Dendritic cell treated with granulocyte-macrophage colony-stimulating factor and Interleukin-4, amounts not matched to agents 40 ng/mL and 50 ng/mL, for 4 days (primary cell): Measurements from ENCODE around the gene CMKLR1.

Experiments
- H3K27ac Mint-ChIP-seq: one replicate; pipeline ENCODE4 v1.8.0; 2022; ENCODE audit warnings: mild to moderate bottlenecking, mixed read lengths
- H3K27me3 Mint-ChIP-seq: one replicate; pipeline ENCODE4 v1.8.0; 2022; ENCODE audit warnings: mild to moderate bottlenecking, mixed read lengths
- H3K36me3 Mint-ChIP-seq: one replicate; pipeline ENCODE4 v1.8.0; 2022; ENCODE audit warnings: low read depth, mixed read lengths
- H3K4me1 Mint-ChIP-seq: one replicate; pipeline ENCODE4 v1.8.0; 2022; ENCODE audit warnings: low read depth, mixed read lengths
- H3K4me3 Mint-ChIP-seq: one replicate; pipeline ENCODE4 v1.8.0; 2022; ENCODE audit warnings: mild to moderate bottlenecking, moderate library complexity, mixed read lengths
- H3K9me3 Mint-ChIP-seq: one replicate; pipeline ENCODE4 v1.8.0; 2022; ENCODE audit warnings: mixed read lengths
- intact Hi-C: fragments of 100-400 bp; cut with micrococcal nuclease; formaldehyde crosslinking; loops from one replicate; pipeline ENCODE4 v1.15.0; 2022

Gene CMKLR1

DNA sequence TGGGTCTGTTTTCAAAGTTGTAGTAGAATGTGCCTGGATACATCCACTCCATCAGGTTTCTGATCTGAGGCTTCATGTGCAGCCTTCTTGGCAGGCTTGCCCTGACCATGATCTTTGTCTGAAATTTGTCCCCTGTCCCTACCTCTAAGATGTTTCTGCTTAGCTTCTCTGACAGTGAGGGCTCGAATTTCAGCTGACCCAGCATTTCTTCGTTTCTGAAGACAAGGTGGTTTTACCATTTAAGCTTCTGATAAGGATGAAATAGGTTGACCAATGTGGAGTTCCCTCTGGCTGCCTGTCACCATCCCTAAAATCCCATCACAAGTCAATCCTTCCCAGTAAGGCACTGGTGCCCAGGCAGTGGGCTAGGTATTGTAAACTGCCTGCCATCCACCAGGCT, 57.0 kb downstream of the CMKLR1 start:
- H3K9me3 Mint-ChIP-seq: no peaks in the 10 kb centered on the region
- H3K36me3 Mint-ChIP-seq: peaks cover 5% of the 10 kb centered on the region
- H3K27ac Mint-ChIP-seq: no peak overlapping the region
- intact Hi-C loops: no loop called here
- H3K27me3 Mint-ChIP-seq: peaks cover 23% of the 10 kb centered on the region
- no peak overlapping the region for H3K4me3 Mint-ChIP-seq
- H3K4me1 Mint-ChIP-seq: peaks cover 45% of the 10 kb centered on the region

DNA sequence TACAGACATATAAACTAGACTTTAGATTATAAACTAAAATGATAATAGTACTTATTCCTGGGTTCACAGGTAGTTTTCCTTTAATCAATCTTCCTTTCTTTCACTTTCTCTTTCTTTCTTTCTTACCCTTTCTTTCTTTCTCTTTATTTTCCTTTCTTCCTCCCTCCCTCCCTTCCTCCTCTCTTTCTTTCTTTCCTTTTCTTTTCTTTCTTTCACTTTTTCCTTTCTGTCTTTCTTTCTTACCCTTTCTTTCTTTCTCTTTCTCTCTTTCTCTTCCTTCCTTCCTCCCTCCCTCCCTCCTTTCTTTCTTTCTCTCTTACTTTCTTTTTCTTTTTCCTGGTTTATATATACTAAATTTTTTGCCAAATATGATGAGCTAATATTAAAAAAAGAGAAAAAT, 61.5 kb downstream of the CMKLR1 start:
- Mint-ChIP-seq H3K4me1 (peaks cover 9% of the 10 kb centered on the region), H3K27ac (no peak overlapping the region), H3K27me3 (peaks cover 27% of the 10 kb centered on the region), H3K36me3 (no peaks in the 10 kb centered on the region), H3K4me3 (no peak overlapping the region), H3K9me3 (no peaks in the 10 kb centered on the region)
- intact Hi-C loops: no loop called here

DNA sequence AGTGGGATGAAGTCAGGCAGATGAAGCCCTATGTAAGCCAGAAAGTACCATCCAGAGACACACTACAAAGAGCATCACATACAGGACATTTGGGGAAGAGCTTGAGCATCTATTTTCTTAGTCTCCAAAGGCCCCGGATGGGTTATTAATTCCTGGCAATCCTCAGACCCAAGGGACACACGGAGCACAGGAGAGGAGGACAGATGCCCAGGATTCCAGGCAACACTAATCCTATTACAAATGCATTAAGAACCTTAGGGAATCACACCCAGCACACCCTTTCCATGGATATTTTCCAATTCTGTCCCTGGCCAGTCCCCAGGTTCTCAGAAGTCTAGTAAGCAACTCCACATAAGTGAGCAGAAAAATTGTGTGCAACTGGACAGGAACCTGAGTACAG, 65.9 kb downstream of the CMKLR1 start:
- H3K4me3 Mint-ChIP-seq: no peak overlapping the region
- H3K36me3 Mint-ChIP-seq: no peaks in the 10 kb centered on the region
- H3K27ac Mint-ChIP-seq: no peak overlapping the region
- peaks cover 10% of the 10 kb centered on the region for H3K27me3 Mint-ChIP-seq
- no peaks in the 10 kb centered on the region for H3K9me3 Mint-ChIP-seq
- peaks cover 24% of the 10 kb centered on the region for H3K4me1 Mint-ChIP-seq
- intact Hi-C loops: no loop called here

DNA sequence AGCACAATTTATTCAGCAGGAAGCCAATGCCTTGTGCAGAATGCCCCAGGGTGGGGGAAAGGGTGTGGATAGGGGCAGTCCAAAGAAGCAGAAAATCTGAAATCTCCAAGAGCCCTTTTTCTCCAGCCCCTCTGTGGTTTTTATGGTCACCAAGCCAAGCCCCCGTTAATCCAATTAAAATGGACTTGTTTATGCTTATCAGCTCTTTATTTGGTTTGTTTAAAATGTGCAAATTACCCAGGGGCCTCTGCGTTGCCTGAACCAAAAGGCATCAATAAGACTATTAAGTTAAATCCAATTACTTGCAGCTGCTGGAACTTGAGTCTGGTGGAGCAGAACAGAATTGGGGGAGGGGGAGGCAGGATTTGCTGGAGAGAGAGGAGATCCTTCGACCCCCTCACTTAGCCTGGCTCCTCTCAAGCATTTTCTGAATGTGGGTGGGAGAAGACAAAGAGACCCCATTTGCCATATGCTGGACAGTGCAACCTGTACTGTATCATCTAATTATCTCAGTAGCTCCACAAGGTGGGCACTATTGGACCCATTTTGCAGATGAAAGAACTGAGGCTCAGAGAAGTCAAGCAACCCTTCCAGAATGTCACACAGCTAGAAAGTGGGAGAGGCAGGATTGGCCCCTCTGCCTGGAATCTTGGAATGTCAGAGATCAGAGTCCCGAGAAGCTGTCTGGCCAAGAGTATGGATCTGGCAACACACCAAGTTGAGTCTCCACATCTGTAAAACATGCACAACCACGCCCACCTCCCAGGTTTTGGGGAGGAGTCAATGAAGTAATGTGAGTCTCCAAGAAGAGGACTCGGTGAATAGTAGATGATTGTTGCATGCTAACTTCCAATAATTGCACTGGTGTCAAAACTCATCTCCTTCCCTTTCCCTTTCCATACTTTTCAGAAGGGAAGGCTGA, 66.9 kb downstream of the CMKLR1 start:
- no peaks in the 10 kb centered on the region for H3K36me3 Mint-ChIP-seq
- peaks cover 24% of the 10 kb centered on the region for H3K4me1 Mint-ChIP-seq
- intact Hi-C loops: no loop called here
- H3K27me3 Mint-ChIP-seq: peaks cover 10% of the 10 kb centered on the region
- H3K4me3 Mint-ChIP-seq: no peak overlapping the region
- no peak overlapping the region for H3K27ac Mint-ChIP-seq
- no peaks in the 10 kb centered on the region for H3K9me3 Mint-ChIP-seq

DNA sequence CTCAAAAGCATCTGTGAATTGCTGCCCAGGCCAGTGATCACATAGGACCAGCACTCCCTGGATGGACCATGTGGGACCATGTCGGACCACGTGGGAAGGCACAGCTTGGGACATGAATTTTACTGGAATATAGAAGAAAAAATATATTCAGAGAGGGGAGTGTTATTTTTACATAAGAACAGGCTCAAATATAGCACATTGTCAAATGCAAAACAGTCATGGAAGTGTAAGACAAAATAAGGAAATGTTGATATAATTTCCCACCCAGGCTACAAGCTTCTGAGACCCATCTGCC, 68.3 kb downstream of the CMKLR1 start:
- no peaks in the 10 kb centered on the region for H3K9me3 Mint-ChIP-seq
- peaks cover 13% of the 10 kb centered on the region for H3K27me3 Mint-ChIP-seq

DNA sequence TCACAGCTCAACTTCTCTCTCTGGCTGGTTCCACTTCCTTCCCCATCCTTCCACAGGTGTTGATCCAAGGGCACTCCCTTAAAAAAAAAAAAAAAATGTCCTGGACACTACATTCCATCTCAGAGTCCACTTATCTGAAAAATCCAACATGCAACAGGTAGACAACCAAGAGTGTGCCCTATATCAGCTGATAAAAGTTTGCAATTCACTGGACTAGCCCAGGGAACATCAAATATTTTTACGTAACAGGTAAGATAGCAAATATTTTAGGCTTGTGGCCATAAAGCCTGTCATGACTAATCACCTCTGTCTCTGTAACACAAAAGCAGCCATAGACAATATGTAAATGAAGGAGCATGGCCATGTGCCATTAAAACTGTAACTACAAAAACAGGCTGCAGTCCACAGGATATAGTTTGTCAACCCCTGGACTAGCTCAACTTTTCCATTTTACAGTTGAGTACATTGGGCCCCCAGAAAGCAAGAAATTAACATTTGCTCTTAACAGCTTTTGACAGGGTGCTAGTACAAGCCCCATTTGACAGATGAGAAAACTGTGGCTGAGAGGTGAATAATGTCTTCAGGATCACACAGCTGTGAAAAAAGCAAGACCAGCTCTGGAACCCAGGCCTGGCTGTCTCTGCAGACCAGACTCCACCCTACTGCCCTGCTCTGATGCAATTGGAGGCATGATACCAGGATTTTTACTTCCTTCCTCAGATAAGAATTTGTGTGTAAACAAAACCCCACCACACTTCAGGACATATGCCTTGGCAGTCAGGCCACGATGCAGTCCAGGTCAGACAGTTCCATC, 68.9 kb downstream of the CMKLR1 start:
- no peak overlapping the region for H3K27ac Mint-ChIP-seq
- intact Hi-C loops: no loop called here
- H3K9me3 Mint-ChIP-seq: no peaks in the 10 kb centered on the region
- peaks cover 24% of the 10 kb centered on the region for H3K4me1 Mint-ChIP-seq
- no peaks in the 10 kb centered on the region for H3K36me3 Mint-ChIP-seq
- peaks cover 13% of the 10 kb centered on the region for H3K27me3 Mint-ChIP-seq
- no peak overlapping the region for H3K4me3 Mint-ChIP-seq

More for the DNA sequence above, 68.3 kb downstream of the CMKLR1 start:
- H3K27ac Mint-ChIP-seq: no peak overlapping the region
- H3K4me1 Mint-ChIP-seq: peaks cover 24% of the 10 kb centered on the region
- intact Hi-C loops: no loop called here
- no peaks in the 10 kb centered on the region for H3K36me3 Mint-ChIP-seq
- H3K4me3 Mint-ChIP-seq: no peak overlapping the region

DNA sequence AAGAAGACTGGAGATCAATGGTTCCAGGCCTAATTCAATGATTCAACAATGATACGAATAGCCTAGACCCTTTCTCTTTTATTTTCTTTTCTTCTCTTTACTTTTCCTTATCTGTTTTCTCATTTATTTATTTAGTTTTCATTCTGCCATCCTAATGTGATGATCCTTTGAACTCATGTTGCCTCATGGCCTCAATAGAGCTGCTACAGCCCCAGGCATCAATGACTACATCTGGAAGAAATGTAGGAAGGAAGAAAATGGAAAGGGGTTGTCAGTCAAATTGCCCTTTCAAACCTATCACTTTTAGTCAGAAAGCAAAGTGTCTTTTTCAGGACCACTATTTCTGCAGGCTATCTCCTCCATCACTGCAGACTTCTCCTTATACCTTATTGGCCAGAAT, 69.9 kb downstream of the CMKLR1 start:
- Mint-ChIP-seq H3K9me3 (no peaks in the 10 kb centered on the region), H3K27me3 (peaks cover 13% of the 10 kb centered on the region), H3K4me1 (peaks cover 24% of the 10 kb centered on the region), H3K4me3 (no peak overlapping the region), H3K27ac (no peak overlapping the region), H3K36me3 (no peaks in the 10 kb centered on the region)
- intact Hi-C loops: no loop called here

DNA sequence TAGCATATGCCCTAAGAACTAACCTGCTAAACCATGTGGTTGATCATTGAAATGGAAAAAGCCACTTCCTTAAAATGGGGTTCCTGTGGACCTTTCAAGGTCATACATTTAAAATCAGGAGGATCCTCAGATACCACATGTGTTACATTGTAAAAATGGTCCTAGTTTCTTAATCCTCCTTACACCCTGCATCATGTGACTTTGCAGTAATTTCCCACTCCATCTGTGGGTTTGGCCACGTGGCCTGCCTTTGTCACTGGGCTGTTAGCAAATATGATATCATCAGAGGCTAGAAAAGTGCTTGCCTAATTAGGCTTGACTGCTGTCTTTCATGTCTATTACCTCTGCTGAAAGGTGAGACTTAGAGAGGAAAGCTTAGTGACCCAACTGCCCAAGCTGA, 70.7 kb downstream of the CMKLR1 start:
- H3K4me3 Mint-ChIP-seq: no peak overlapping the region
- peaks cover 15% of the 10 kb centered on the region for H3K27me3 Mint-ChIP-seq
- H3K9me3 Mint-ChIP-seq: no peaks in the 10 kb centered on the region
- H3K27ac Mint-ChIP-seq: no peak overlapping the region
- H3K4me1 Mint-ChIP-seq: peaks cover 24% of the 10 kb centered on the region
- H3K36me3 Mint-ChIP-seq: no peaks in the 10 kb centered on the region
- intact Hi-C loops: no loop called here

DNA sequence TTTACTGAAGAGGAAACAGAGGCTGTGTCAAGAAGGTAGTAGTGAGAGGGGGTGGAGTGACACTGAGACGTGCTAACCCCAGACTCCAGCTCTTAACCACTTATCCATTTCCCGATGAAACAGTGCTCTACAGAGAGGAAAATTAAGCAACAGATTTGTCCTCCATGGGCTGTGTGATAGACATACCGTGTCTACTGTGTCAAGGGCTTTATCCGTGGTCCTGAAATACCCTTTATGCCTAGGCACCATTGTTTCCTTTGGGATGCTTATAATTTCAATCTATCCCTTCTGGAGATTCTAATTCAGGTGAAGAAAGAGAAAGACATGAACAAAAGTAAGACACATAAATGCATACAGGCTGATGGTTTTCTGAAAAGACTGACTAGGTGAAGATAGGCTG, 71.7 kb downstream of the CMKLR1 start:
- H3K4me1 Mint-ChIP-seq: peaks cover 24% of the 10 kb centered on the region
- no peaks in the 10 kb centered on the region for H3K9me3 Mint-ChIP-seq
- H3K27me3 Mint-ChIP-seq: peaks cover 12% of the 10 kb centered on the region
- H3K36me3 Mint-ChIP-seq: no peaks in the 10 kb centered on the region
- H3K4me3 Mint-ChIP-seq: no peak overlapping the region
- intact Hi-C loops: no loop called here
- no peak overlapping the region for H3K27ac Mint-ChIP-seq

DNA sequence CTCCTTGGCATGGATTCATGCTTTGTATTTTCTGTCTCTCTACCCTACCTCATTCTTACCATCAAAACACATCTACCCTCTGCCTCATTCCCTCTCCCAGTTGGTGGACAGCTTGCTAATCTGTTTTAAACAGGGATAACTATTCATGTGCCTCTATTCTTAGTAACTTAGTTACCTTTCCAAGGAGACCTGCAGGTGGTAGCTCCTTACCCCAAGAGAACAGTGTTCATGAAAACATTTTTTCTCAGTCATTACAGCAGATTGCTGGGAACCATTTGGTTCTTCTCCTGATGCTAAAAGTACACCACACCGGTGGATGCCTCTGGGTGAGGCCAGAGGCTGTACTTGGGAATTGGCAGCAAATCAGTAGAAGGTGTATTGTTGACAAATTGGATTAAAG, 73.0 kb downstream of the CMKLR1 start:
- Mint-ChIP-seq H3K9me3 (peaks cover 10% of the 10 kb centered on the region), H3K36me3 (no peaks in the 10 kb centered on the region), H3K4me1 (peaks cover 21% of the 10 kb centered on the region), H3K27me3 (peaks cover 16% of the 10 kb centered on the region), H3K27ac (no peak overlapping the region), H3K4me3 (no peak overlapping the region)
- intact Hi-C loops: no loop called here

DNA sequence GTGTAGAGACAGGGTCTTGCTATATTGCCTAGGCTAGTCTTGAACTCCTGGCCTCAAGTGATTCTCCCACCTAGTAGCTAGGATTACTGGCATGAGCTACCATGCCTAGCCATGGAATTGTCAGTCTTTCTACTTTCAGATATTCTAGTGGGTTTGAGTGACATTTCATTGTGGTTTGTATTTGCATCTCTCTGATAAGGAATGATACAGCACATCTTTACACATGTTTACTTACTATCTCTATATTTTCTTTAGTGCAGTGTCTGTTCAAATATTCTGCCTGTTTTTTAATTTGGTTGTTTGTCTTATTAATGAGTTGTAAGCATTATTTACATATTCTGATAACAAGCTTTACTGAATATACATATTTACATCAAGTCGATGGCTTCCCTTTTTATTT, 73.6 kb downstream of the CMKLR1 start:
- Mint-ChIP-seq H3K36me3 (no peaks in the 10 kb centered on the region), H3K4me1 (peaks cover 15% of the 10 kb centered on the region), H3K27me3 (peaks cover 21% of the 10 kb centered on the region), H3K27ac (no peak overlapping the region), H3K9me3 (peaks cover 16% of the 10 kb centered on the region), H3K4me3 (no peak overlapping the region)
- intact Hi-C loops: no loop called here

DNA sequence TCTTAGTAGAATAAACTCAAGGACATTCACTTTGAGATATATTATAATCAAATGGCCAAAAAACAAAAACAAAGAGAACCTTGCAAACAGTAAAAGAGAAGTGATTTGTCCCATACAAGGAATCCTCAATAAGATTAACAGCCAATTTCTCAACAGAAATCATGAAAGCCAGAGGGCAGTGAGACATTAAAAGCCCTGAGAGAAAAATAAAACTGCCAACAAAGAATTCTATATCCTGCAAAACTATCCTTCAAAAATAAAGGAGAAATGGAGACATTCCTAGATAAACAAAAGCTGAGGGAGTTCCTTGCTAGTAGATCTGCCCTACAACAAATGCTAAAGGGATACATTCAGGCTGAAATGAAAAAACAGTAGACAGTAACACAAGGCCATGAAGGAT, 78.1 kb downstream of the CMKLR1 start:
- peaks cover 29% of the 10 kb centered on the region for H3K27me3 Mint-ChIP-seq
- no peak overlapping the region for H3K4me3 Mint-ChIP-seq
- peaks cover 3% of the 10 kb centered on the region for H3K4me1 Mint-ChIP-seq
- H3K27ac Mint-ChIP-seq: no peak overlapping the region
- peaks cover 31% of the 10 kb centered on the region for H3K9me3 Mint-ChIP-seq
- intact Hi-C loops: no loop called here
- no peaks in the 10 kb centered on the region for H3K36me3 Mint-ChIP-seq

DNA sequence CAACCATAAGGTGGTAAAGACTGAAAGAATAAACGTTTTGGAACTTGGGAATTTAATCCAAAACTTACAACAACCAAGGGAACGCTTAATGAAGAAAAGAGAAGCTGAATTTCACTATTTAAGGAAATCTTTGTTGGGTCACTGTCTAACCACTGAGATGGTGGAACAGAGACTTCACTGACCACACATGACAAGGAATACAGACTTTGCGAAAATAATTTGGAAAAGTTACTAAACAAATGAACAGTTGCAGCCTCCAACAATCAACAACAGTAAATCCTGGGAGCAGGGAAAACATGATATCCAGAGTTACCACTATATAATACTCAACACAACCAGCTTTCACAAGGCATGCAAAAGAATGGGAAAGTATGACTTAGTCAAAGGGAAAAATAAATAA, 79.1 kb downstream of the CMKLR1 start:
- Mint-ChIP-seq H3K27ac (no peak overlapping the region), H3K4me3 (no peak overlapping the region), H3K4me1 (peaks cover 6% of the 10 kb centered on the region), H3K9me3 (peaks cover 31% of the 10 kb centered on the region), H3K27me3 (peaks cover 30% of the 10 kb centered on the region), H3K36me3 (no peaks in the 10 kb centered on the region)
- intact Hi-C loops: no loop called here

DNA sequence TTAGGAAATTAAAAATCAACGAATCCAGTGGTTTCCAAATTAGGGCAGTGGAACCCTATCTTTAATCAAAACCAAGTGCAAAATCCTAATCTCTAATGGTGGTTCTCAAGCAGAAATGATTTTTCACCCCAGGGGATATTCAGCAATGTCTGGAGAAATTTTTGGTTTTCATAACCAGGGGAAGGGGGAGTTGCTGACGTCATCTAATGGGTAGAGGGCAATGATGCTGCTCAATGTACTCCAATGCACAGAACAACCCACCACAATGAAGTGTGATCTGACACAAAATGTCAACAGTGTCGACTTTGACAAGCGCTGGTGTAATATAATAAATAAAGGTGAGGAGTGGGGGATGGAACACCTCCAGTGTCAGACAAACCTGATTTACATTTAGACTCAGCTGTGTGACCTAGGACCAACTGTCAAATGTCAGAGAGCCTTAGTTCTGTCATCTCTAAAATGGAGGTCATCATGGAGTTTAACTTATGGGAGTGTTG, 81.5 kb downstream of the CMKLR1 start:
- intact Hi-C loops: no loop called here
- Mint-ChIP-seq H3K27me3 (peaks cover 37% of the 10 kb centered on the region), H3K27ac (no peak overlapping the region)

More for the DNA sequence above, 81.5 kb downstream of the CMKLR1 start:
- Mint-ChIP-seq H3K4me1 (peaks cover 12% of the 10 kb centered on the region), H3K9me3 (peaks cover 31% of the 10 kb centered on the region), H3K4me3 (no peak overlapping the region), H3K36me3 (no peaks in the 10 kb centered on the region)
